HCT116 (cell line): Measurements from ENCODE around the gene USP7. TPM values are rescaled to one million over a fixed set of nuclear protein-coding genes. Genes with fewer than 3 reads are reported as not detected.

ENCODE experiments used
- ATAC-seq: fragments of 200-7000 bp; cut with Tn5 transposase; 2 replicates; pipeline ENCODE4 v1.9.1; 2020; ENCODE audit warnings: mild to moderate bottlenecking, moderate library complexity
- BruUV-seq: library from RNA; stranded (reverse); fragments of 400-500 nt; replicated peaks from 2 replicates; lab custom pipeline; 2021; lab: Mats Ljungman, UMichigan
- CTCF ChIA-PET: fragments of 300-600 bp; sonication (Branson Sonifier 250); formaldehyde crosslinking; loops from one replicate; lab custom pipeline; 2021; ENCODE audit warnings: antibody characterized with exemption; lab: Charles Lee
- POLR2A ChIA-PET: fragments of 300-600, 350-600 bp; sonication (Branson Sonifier 250); formaldehyde crosslinking; loops from one replicate; lab custom pipeline; 2021; ENCODE audit warnings: antibody characterized with exemption; lab: Charles Lee
- RAD21 ChIA-PET, 2 experiments: fragments of 300-600 bp; sonication (Branson Sonifier 250); formaldehyde crosslinking; loops; one replicate each; lab custom pipeline; 2023; ENCODE audit warnings: low total read pairs in 2 of 2; ENCODE audit not compliant: uncharacterized antibody in 2 of 2, unreplicated experiment in 2 of 2, low non-redundant PET in 1 of 2; lab: Charles Lee
- DNase-seq: peaks from one replicate; pipeline ENCODE4 v3.0.0-alpha.2; 2010; ENCODE audit warnings: low read depth, low spot score
- H2AFZ ChIP-seq: fragments of 200-600 bp; shearing (Covaris generic), sonication (generic); 2 replicates; pipeline ENCODE4 v1.6.1; 2017; ENCODE audit warnings: low read depth, mixed run types, mixed read lengths, antibody characterized with exemption, low read length; ENCODE audit not compliant: poor library complexity, severe bottlenecking
- H3K27ac ChIP-seq: 2 replicates; pipeline ENCODE4 v1.5.1; 2012; ENCODE audit warnings: low read depth, low read length
- H3K27me3 ChIP-seq: fragments of 200-600 bp; sonication (generic); 2 replicates; pipeline ENCODE4 v1.6.1; 2016; ENCODE audit warnings: mixed run types, low read length, mixed read lengths; ENCODE audit not compliant: insufficient read depth
- H3K36me3 ChIP-seq, 2 experiments: fragments of 200-500 bp in 1 of 2; fragments of 200-600 bp in 1 of 2; sonication (Bioruptor generic) in 1 of 2; sonication (generic) in 1 of 2; 2 replicates each; pipeline versions ENCODE4 v1.5.1 to v1.6.1; 2014 to 2016; ENCODE audit warnings: low read length in 2 of 2, inconsistent platforms in 1 of 2, mixed read lengths in 1 of 2, mixed run types in 1 of 2; ENCODE audit not compliant: insufficient read depth in 2 of 2, control insufficient read depth in 1 of 2
- H3K4me1 ChIP-seq, 2 experiments: fragments of 200-600 bp in 1 of 2; sonication (generic) in 1 of 2; 2 replicates each; pipeline versions ENCODE4 v1.5.1 to v1.6.1; 2012 to 2017; ENCODE audit warnings: low read length in 2 of 2, inconsistent platforms in 1 of 2, mild to moderate bottlenecking in 1 of 2, mixed read lengths in 1 of 2, mixed run types in 1 of 2, moderate library complexity in 1 of 2; ENCODE audit not compliant: insufficient read depth in 2 of 2, control insufficient read depth in 1 of 2
- H3K4me2 ChIP-seq: fragments of 200-600 bp; sonication (generic); 2 replicates; pipeline ENCODE4 v1.6.1; 2017; ENCODE audit warnings: mixed run types, low read length, mixed read lengths
- H3K4me3 ChIP-seq, 2 experiments: fragments of 200-600 bp in 1 of 2; sonication (generic) in 1 of 2; replicated peaks in 1 of 2; 2 replicates each; pipeline ENCODE4 v1.5.1; 2011 to 2016; ENCODE audit warnings: low read length in 2 of 2, control low read depth in 1 of 2, low read depth in 1 of 2, mild to moderate bottlenecking in 1 of 2, mixed read lengths in 1 of 2, mixed run types in 1 of 2
- H3K79me2 ChIP-seq: fragments of 200-600 bp; sonication (generic); 2 replicates; pipeline ENCODE4 v1.6.1; 2017; ENCODE audit warnings: mild to moderate bottlenecking, mixed run types, low read length, moderate library complexity, mixed read lengths; ENCODE audit not compliant: insufficient read depth
- H3K9ac ChIP-seq: fragments of 200-600 bp; sonication (generic); 2 replicates; pipeline ENCODE4 v1.6.1; 2016; ENCODE audit warnings: low read length, mixed read lengths
- H3K9me2 ChIP-seq: fragments of 200-600 bp; sonication (generic), shearing (Covaris generic); 2 replicates; pipeline ENCODE4 v1.6.1; 2017; ENCODE audit warnings: mixed run types, mild to moderate bottlenecking, moderate library complexity; ENCODE audit not compliant: insufficient read depth
- H3K9me3 ChIP-seq, 2 experiments: fragments of 200-500 bp in 1 of 2; fragments of 200-600 bp in 1 of 2; sonication (Bioruptor generic) in 1 of 2; sonication (generic) in 1 of 2; 2 replicates each; pipeline ENCODE4 v1.6.1; 2014 to 2017; ENCODE audit warnings: low read length in 2 of 2, mixed read lengths in 2 of 2, inconsistent platforms in 1 of 2, low read depth in 1 of 2, mild to moderate bottlenecking in 1 of 2, mixed run types in 1 of 2, moderate library complexity in 1 of 2; ENCODE audit not compliant: control insufficient read depth in 1 of 2, insufficient read depth in 1 of 2
- H4K20me1 ChIP-seq: fragments of 200-600 bp; sonication (generic), shearing (Covaris generic); 2 replicates; pipeline ENCODE4 v1.6.1; 2017; ENCODE audit warnings: mixed run types, mild to moderate bottlenecking, moderate library complexity; ENCODE audit not compliant: insufficient read depth
- CBX3 ChIP-seq: IDR thresholded peaks from 2 replicates; pipeline ENCODE4 v1.6.1; 2012; ENCODE audit warnings: low read depth
- CEBPB ChIP-seq: IDR thresholded peaks from 2 replicates; pipeline ENCODE4 v1.6.1; 2012; ENCODE audit warnings: low read depth
- EZH2 ChIP-seq: fragments of 200-600 bp; sonication (generic); IDR thresholded peaks from 2 replicates; pipeline ENCODE4 v1.6.1; 2017; ENCODE audit warnings: antibody characterized with exemption, mixed run types
- EZH2phosphoT487 ChIP-seq: fragments of 200-600 bp; IDR thresholded peaks from 2 replicates; pipeline ENCODE4 v1.6.1; 2018; ENCODE audit warnings: antibody characterized with exemption, borderline replicate concordance
- FOSL1 ChIP-seq: IDR thresholded peaks from 2 replicates; pipeline ENCODE4 v1.6.1; 2012; ENCODE audit warnings: low read depth
- JUND ChIP-seq: IDR thresholded peaks from 2 replicates; pipeline ENCODE4 v1.6.1; 2012
- POLR2A ChIP-seq: IDR thresholded peaks from 2 replicates; pipeline ENCODE4 v1.7.0; 2011; ENCODE audit warnings: borderline replicate concordance; ENCODE audit not compliant: insufficient read depth, insufficient read length; ENCODE audit errors: extremely low read depth
- POLR2AphosphoS5 ChIP-seq: IDR thresholded peaks from 2 replicates; pipeline ENCODE4 v1.6.1; 2011; ENCODE audit warnings: mild to moderate bottlenecking, low read depth, low read length, moderate library complexity
- RAD21 ChIP-seq: IDR thresholded peaks from 2 replicates; pipeline ENCODE4 v1.6.1; 2012; ENCODE audit warnings: low read depth, mild to moderate bottlenecking
- SIN3A ChIP-seq: IDR thresholded peaks from 2 replicates; pipeline ENCODE4 v1.6.1; 2012; ENCODE audit warnings: low read depth
- SP1 ChIP-seq: IDR thresholded peaks from 2 replicates; pipeline ENCODE4 v1.6.1; 2012; ENCODE audit warnings: low read depth
- SRF ChIP-seq: IDR thresholded peaks from 2 replicates; pipeline ENCODE4 v1.6.1; 2012; ENCODE audit warnings: low read depth
- TCF7L2 ChIP-seq: IDR thresholded peaks from 2 replicates; pipeline ENCODE4 v1.7.0; 2011; ENCODE audit warnings: borderline replicate concordance, inconsistent platforms; ENCODE audit not compliant: insufficient read depth, insufficient read length; ENCODE audit errors: extremely low read depth
- YY1 ChIP-seq: IDR thresholded peaks from 2 replicates; pipeline ENCODE4 v1.6.1; 2011; ENCODE audit warnings: low read length, low read depth, moderate library complexity, mild to moderate bottlenecking; ENCODE audit not compliant: insufficient replicate concordance; ENCODE audit errors: extremely low read depth
- ZFX ChIP-seq: fragments of 450-650 bp; IDR thresholded peaks from 2 replicates; pipeline ENCODE4 v1.6.1; 2017
- ZNF274 ChIP-seq: fragments of 200-500 bp; sonication (Bioruptor generic); IDR thresholded peaks from 2 replicates; pipeline ENCODE4 v1.6.1; 2014; ENCODE audit warnings: mild to moderate bottlenecking, low read depth, low read length, inconsistent platforms
- intact Hi-C: fragments of 100-400 bp; cut with micrococcal nuclease; formaldehyde crosslinking; loops from 2 replicates; pipeline ENCODE4 v1.10.0; 2022
- total RNA-seq: library from RNA; stranded (reverse); gene quantifications from one replicate; pipeline ENCODE4 v1.2.1, GENCODE V29; 2021; ENCODE audit not compliant: unreplicated experiment
- TF ChIP-seq, protein P1 (sequence below): IDR thresholded peaks from 2 replicates; pipeline ENCODE4 v1.6.1; 2012
- TF ChIP-seq, protein P2 (sequence below): IDR thresholded peaks from 2 replicates; pipeline ENCODE4 v1.6.1; 2011; ENCODE audit warnings: mild to moderate bottlenecking, low read length, moderate library complexity; ENCODE audit not compliant: insufficient replicate concordance; ENCODE audit errors: extremely low read depth
- TF ChIP-seq, protein P3 (sequence below), 3 experiments: fragments of 200-600 bp in 1 of 3; sonication (generic) in 1 of 3; IDR thresholded peaks in 2 of 3; conservative IDR thresholded peaks in 1 of 3; 2 replicates each; pipeline ENCODE4 v1.5.1; 2012 to 2017; ENCODE audit warnings: low read depth in 2 of 3, low read length in 2 of 3, antibody characterized with exemption in 1 of 3, borderline replicate concordance in 1 of 3, control low read depth in 1 of 3, mild to moderate bottlenecking in 1 of 3, mixed read lengths in 1 of 3, mixed run types in 1 of 3, moderate library complexity in 1 of 3; ENCODE audit not compliant: insufficient read depth in 1 of 3
- TF ChIP-seq, protein P4 (sequence below): IDR thresholded peaks from 2 replicates; pipeline ENCODE4 v1.6.1; 2012

Gene USP7
- total RNA-seq, 1 experiment from 2014 or later, result 154 TPM

DNA sequence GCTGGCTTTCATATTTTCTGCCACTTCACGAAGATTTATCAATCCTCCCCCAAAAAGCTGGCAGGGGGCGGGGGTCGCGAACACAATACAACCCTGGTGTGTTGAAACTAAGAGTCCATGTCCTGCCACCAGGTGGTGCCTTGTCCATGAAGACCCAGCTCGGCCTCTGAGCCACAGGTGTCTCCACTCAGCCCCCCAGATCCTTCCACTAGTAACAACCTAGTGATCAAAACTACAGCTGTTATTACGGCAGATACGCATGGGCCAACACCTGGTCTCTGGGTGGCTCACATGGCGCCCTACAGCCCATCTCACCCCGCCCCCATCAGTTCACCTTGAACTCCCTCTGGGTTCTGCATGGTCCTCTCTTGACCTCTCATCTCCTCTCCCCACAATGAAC, 27.7 kb downstream of the USP7 start (continued):
- TF ChIP-seq, protein P1, sequence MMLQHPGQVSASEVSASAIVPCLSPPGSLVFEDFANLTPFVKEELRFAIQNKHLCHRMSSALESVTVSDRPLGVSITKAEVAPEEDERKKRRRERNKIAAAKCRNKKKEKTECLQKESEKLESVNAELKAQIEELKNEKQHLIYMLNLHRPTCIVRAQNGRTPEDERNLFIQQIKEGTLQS, result no peak
- TF ChIP-seq JUND (no peak), EZH2 (no peak), POLR2AphosphoS5 (no peak)

DNA sequence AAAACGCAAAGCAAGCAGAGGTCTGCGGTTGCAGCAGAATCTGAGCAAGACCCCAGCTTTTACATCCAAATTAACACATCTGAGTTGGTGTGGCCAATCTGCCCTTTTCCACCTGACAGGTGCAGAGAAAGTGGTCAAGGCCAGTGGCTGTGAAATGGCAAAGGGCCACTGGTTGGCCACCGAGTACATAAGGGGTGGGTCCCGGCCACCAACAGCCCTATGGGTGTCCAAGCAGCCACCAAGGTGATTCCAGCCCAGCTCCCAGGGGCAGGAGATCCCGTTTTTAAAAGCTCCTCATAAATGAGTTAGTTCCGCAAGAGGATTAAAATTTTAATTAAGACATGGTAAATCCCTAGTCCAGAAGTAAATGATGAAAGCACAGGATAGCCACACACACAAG, 29.1 kb downstream of the USP7 start:
- Histone ChIP-seq H3K36me3 (peaks cover 0 to 6% of the 10 kb centered on the region in 2 experiments; a peak in 2 of 4 replicates), H3K4me2 (no peak overlapping the region), H3K27ac (no peak overlapping the region), H4K20me1 (peaks cover 63% of the 10 kb centered on the region; the same call in 1 of the 2 replicates), H3K4me1 (peaks cover 7 to 19% of the 10 kb centered on the region in 2 experiments), H3K27me3 (no peaks in the 10 kb centered on the region), H3K79me2 (peaks cover 100% of the 10 kb centered on the region), H2AFZ (no peak overlapping the region), H3K4me3 (no peak overlapping the region), H3K9me2 (no peaks in the 10 kb centered on the region), H3K9ac (no peak overlapping the region), H3K9me3 (no peaks in the 10 kb centered on the region)
- DNase-seq (no peak), ATAC-seq (no peak)
- intact Hi-C loops, result no loop called here
- no TSS peak for BruUV-seq
- POLR2A ChIA-PET, result no interaction called here
- CTCF ChIA-PET, result no interaction called here
- TF ChIP-seq ZFX (no peak), YY1 (no peak), EZH2phosphoT487 (no peak), SRF (no peak), FOSL1 (no peak), SIN3A (no peak), POLR2AphosphoS5 (no peak), RAD21 (no peak), ZNF274 (no peak), CBX3 (no peak), EZH2 (no peak), SP1 (no peak), CEBPB (no peak), POLR2A (no peak), TCF7L2 (no peak)
- TF ChIP-seq, protein P2, sequence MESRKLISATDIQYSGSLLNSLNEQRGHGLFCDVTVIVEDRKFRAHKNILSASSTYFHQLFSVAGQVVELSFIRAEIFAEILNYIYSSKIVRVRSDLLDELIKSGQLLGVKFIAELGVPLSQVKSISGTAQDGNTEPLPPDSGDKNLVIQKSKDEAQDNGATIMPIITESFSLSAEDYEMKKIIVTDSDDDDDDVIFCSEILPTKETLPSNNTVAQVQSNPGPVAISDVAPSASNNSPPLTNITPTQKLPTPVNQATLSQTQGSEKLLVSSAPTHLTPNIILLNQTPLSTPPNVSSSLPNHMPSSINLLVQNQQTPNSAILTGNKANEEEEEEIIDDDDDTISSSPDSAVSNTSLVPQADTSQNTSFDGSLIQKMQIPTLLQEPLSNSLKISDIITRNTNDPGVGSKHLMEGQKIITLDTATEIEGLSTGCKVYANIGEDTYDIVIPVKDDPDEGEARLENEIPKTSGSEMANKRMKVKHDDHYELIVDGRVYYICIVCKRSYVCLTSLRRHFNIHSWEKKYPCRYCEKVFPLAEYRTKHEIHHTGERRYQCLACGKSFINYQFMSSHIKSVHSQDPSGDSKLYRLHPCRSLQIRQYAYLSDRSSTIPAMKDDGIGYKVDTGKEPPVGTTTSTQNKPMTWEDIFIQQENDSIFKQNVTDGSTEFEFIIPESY, result no peak
- TF ChIP-seq, protein P3, sequence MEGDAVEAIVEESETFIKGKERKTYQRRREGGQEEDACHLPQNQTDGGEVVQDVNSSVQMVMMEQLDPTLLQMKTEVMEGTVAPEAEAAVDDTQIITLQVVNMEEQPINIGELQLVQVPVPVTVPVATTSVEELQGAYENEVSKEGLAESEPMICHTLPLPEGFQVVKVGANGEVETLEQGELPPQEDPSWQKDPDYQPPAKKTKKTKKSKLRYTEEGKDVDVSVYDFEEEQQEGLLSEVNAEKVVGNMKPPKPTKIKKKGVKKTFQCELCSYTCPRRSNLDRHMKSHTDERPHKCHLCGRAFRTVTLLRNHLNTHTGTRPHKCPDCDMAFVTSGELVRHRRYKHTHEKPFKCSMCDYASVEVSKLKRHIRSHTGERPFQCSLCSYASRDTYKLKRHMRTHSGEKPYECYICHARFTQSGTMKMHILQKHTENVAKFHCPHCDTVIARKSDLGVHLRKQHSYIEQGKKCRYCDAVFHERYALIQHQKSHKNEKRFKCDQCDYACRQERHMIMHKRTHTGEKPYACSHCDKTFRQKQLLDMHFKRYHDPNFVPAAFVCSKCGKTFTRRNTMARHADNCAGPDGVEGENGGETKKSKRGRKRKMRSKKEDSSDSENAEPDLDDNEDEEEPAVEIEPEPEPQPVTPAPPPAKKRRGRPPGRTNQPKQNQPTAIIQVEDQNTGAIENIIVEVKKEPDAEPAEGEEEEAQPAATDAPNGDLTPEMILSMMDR (IDR thresholded peaks at IDR 0.05 in 2 of 3, conservative IDR thresholded peaks at IDR 0.05 in 1 of 3; ENCODE audit: borderline replicate concordance in 1 of 3, insufficient read depth in 1 of 3, low read depth in 2 of 3, low read length in 2 of 3), result no peak
- TF ChIP-seq, protein P1, result no peak
- TF ChIP-seq, protein P4, sequence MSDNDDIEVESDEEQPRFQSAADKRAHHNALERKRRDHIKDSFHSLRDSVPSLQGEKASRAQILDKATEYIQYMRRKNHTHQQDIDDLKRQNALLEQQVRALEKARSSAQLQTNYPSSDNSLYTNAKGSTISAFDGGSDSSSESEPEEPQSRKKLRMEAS, result no peak
- RAD21 ChIA-PET, result interaction anchor here in 1 of 2 experiments (1.0 kb wide), 1 partner anchor 87 kb away, joined by 3 read pairs; no protein-coding TSS in a partner anchor
